Stimulated activated CD8-positive, alpha-beta memory T cell treated with anti-CD3 and anti-CD28 coated beads, Interleukin-7, amount 100 ng/mL, for 4 hours (primary cell): ENCODE results near the gene CYP2F1.
A peak's percentile ranks its signal among the peaks of the same experiment; 100 is the strongest.
"Not testable (repeated sequence)": the region's sequence is repeated elsewhere in the genome, so short reads cannot be mapped to it uniquely, and the experiment has no call there.

Experiments used
- DNase-seq, 2 donors: peaks; one replicate each; pipeline ENCODE4 v3.0.0-alpha.2; 2020; ENCODE audit warnings: low read depth in 2 of 2

The CYP2F1 gene

GRCh38 chr19:41127362-41127761 is 13.1 kb downstream of the CYP2F1 start:
- not testable (repeated sequence) for DNase-seq

- peak; percentile 52 to 67 for DNase-seq
These were observed 13.6 kb downstream of the CYP2F1 start for GRCh38 chr19:41127801-41128300.

- DNase-seq: no peak
These were observed 14.5 kb downstream of the CYP2F1 start for GRCh38 chr19:41128692-41129091.

GRCh38 chr19:41131186-41131585 is 17.0 kb downstream of the CYP2F1 start:
- DNase-seq: no peak

GRCh38 chr19:41133260-41133659 is 19.0 kb downstream of the CYP2F1 start:
- no peak for DNase-seq

GRCh38 chr19:41134616-41135015 is 20.4 kb downstream of the CYP2F1 start:
- DNase-seq: no peak

- peak in 1 of 2 donors; percentile 13 for DNase-seq
These were observed 21.5 kb downstream of the CYP2F1 start for GRCh38 chr19:41135390-41136384.

- DNase-seq: no peak
These were observed 22.6 kb downstream of the CYP2F1 start for GRCh38 chr19:41136636-41137455.

GRCh38 chr19:41144403-41144802 is 30.2 kb downstream of the CYP2F1 start:
- peak; percentile 72 to 80 for DNase-seq

GRCh38 chr19:41149831-41150230 is 35.6 kb downstream of the CYP2F1 start:
- no peak for DNase-seq

GRCh38 chr19:41150986-41151385 is 36.8 kb downstream of the CYP2F1 start:
- DNase-seq: not testable (repeated sequence)

- no peak for DNase-seq
These were observed 39.8 kb downstream of the CYP2F1 start for GRCh38 chr19:41154060-41154459.

- no peak for DNase-seq
These were observed 42.0 kb downstream of the CYP2F1 start for GRCh38 chr19:41156207-41156606.

- no peak for DNase-seq
These were observed 45.6 kb downstream of the CYP2F1 start for GRCh38 chr19:41159881-41160280.

- DNase-seq: no peak
These were observed 47.7 kb downstream of the CYP2F1 start for GRCh38 chr19:41161903-41162302.

GRCh38 chr19:41166944-41167804 is 52.9 kb downstream of the CYP2F1 start:
- no peak for DNase-seq

GRCh38 chr19:41172297-41173164 is 58.3 kb downstream of the CYP2F1 start:
- DNase-seq: no peak

GRCh38 chr19:41174297-41174928 is 60.2 kb downstream of the CYP2F1 start:
- DNase-seq: no peak

- DNase-seq: peak; percentile 6 to 24
These were observed 61.9 kb downstream of the CYP2F1 start for GRCh38 chr19:41175801-41176777.
